ENCODE data around the gene COL6A3.

- no peak for TF ChIP-seq TBP (optimal IDR thresholded peaks at IDR 0.05; ENCODE audit: low read depth, low read length)
- TF ChIP-seq CTCF (IDR thresholded peaks at IDR 0.05 in 2 of 3, conservative IDR thresholded peaks at IDR 0.05 in 1 of 3; ENCODE audit: insufficient read depth in 2 of 3, low read depth in 1 of 3, low read length in 3 of 3), result no peak
- TF ChIP-seq FOXA1 (IDR thresholded peaks at IDR 0.05; ENCODE audit: borderline replicate concordance), result no peak
- no peak for TF ChIP-seq USF1 (CRISPR knock-in tag; IDR thresholded peaks at IDR 0.05)
These were observed 130.6 kb downstream of the COL6A3 start for GRCh38 chr2:237283131-237283928.

All from K562 (cell line).